Inflammatory macrophage (primary cell): ENCODE data around the gene AP2M1.
A peak's percentile ranks its signal among the peaks of the same experiment; 100 is the strongest.

Experiments
- DNase-seq, 2 donors: peaks; one replicate each; pipeline ENCODE4 v3.0.0-alpha.2; 2020 to 2022

The AP2M1 gene

DNA sequence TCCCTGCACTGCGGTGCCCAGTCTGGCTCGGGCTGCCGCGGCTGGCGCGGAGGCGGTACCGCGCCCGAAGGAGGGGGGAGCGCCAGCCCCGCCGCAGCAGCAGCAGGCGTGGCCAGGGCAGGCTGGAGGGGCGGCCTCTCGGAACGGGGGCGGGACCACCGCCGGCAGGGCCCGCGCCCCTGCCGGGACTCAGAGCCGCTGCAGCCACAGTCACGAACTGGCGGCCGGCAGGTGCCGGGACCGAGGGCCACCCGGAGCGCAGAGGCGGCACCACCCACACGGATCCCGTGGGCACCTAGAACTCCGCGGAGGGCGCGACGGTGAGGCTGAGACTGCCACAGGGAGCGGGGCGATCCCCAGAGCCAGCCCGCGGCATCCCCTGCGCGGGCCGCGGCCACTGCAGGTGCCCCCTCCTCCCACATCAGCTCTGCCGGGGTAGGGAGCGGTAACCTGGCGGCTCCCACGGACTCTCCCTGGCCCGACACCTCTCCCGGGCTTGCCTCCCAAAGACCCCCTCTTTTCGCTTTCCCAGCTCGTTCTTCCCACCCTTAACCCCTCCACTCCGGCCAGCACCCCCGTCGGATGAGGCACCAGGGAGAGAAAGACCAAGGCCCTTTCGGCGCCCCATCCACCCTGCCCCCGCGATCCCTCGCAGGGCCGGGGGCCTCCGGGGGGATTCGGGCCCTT, 54.9 kb downstream of the AP2M1 start, which contains the start of gene VWA5B2:
TSS of gene VWA5B2 (plus strand) at position 192 of the 687 bp plus-strand sequence. CDS start 944 bp downstream, outside the sequence.
- peak in 1 of 2 donors; percentile 19 for DNase-seq

DNA sequence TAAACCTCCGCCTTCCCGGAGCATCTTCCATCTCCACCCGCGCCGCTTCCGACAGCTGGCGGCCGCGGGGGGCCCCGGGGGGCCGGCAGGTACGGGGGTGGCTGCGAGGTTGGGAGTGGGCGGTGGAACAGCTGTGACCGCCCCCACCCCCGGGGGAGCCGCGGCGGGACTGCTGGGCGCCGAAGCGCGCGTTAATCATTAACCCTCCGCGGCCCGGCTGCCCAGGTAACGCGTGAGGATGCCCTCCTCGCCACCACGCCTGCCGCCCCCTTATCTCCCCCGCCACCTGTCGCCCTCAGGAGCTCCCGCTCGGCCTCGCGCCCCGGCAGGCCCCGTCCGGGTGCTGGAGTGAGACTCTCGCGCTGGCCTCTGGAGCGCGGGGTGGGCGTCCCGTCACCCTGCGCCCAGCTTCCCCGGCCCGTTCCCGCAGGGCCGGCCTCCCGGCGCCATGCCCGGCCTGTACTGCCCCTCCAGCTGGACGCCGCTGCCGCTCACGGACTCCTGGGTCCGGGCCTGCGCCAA, 55.5 kb downstream of the AP2M1 start:
- DNase-seq: no peak

DNA sequence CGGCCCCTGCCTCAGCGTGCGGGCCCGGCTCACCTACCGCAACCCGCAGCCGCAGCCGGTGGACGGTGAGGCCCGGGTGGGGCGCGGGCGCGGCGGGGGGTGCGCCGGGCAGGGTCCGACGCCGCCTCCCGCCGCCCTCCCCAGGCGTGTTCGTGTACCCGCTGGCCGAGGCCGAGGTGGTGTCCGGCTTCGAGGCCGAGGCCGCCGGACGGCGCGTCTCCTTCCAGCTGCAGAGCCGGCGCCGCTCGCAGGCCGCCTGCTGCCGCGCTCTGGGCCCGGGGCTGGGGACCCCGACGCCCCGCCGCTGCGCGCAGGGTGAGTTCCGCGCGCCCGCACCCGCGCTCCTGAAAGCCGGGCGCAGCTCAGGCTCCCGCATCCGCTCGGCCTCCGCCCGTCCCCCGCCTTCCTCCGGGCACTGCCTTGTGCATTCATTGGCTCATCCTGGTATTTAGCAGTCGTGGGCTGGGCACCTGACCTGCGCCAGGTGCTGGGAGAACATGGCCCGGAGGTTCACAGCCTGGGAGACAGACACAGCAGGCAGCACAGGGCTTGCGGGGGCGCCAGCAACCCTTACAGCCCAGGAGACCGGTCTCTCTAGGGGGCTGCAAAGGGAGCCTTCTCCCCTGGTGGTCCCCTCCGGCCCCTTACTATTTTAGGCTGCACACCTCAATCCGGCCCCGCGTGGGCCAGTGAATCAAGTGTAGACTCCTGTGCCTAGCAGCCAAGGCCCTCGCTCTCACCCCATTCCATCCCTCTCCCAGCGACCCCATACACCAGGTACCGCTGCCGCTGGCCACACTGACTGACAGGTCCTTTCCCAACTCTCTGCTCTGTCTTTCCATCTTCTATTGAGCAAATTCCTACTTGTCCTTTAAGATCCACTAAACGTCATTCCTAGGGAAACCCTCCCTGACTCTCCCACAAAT, 56.2 kb downstream of the AP2M1 start:
- DNase-seq: no peak

DNA sequence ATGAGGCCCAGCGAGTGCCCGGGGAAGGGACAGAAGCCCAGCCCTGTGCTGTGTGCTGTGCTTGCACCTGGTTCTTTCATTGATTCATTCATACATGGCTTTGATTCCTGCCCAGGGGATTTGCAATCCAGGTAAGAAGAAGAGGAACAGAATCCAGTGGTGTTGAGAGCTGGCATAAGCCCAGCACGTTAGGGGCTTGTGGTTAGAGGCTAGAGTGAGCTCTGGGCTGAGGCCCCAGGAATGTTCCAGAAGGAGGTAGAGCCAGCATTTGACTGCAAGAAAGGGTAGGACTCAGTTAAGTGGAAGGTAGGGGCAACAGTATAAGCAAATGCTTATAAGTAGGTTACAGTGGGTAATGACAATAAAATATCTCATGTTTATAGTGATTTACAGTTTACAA, 57.0 kb downstream of the AP2M1 start:
- DNase-seq: no peak

DNA sequence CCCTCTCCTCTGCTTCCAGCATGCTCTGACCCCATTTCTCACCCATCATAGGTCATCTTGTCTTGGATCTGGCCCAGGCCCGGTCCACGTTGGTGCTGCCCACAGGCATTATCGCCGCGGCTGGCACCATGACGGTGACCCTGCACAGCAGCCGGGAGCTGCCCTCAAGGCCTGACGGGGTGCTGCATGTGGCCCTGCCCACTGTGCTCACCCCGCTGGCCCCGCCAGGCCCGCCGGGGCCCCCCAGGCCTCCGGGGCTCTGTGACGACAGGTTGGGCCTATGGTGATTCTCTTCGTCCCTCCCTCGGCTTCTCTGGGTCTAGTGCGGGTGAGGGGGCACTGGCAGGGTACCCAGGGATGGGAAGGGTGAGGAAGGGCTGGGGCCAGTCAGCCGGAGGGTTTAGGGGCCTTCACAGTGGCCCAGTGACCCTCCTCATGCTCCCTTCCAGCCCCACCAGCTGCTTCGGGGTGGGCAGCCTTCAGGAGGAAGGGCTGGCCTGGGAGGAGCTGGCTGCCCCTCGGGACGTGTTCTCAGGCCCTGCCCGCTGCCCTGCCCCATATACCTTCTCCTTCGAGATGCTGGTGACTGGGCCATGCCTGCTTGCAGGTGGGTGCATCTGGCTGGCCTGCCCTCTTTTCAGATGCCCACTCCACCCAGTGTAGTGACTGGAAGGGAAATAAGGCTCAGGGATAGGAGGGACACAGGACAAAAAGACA, 58.6 kb downstream of the AP2M1 start:
- no peak for DNase-seq
